SK-N-SH (cell line): ENCODE results near the gene NYAP1. TPM values are rescaled to one million over a fixed set of nuclear protein-coding genes. Genes with fewer than 3 reads are reported as not detected.

Experiments used
- CTCF ChIA-PET: fragments of 300-600, 350-600 bp; formaldehyde crosslinking; extraction: SDS; loops from one replicate; lab custom pipeline; 2021; lab: Yijun Ruan, JAX
- POLR2A ChIA-PET: fragments of 350-600 bp; sonication (Branson Sonifier 250); formaldehyde crosslinking; extraction: SDS; loops from one replicate; lab custom pipeline; 2020; ENCODE audit warnings: antibody characterized with exemption, inconsistent platforms; lab: Yijun Ruan, JAX
- DNase-seq: peaks from one replicate; pipeline ENCODE4 v3.0.0; 2012
- H2AFZ ChIP-seq: fragments of 200-600 bp; sonication (generic); 2 replicates; pipeline ENCODE4 v1.8.1; 2016; ENCODE audit warnings: antibody characterized with exemption, mild to moderate bottlenecking, low read depth
- H3F3A ChIP-seq: fragments of 200-600 bp; sonication (generic); replicated peaks from 2 replicates; pipeline ENCODE3; 2016; ENCODE audit warnings: antibody characterized with exemption, mild to moderate bottlenecking; ENCODE audit not compliant: insufficient read depth
- H3K27ac ChIP-seq, 2 experiments: fragments of 200-500 bp in 1 of 2; fragments of 200-600 bp in 1 of 2; sonication (Bioruptor generic) in 1 of 2; sonication (generic), shearing (Covaris generic) in 1 of 2; 2 replicates each; pipeline versions ENCODE4 v1.5.1 to v1.6.1; 2014 to 2016; ENCODE audit warnings: low read depth in 2 of 2, inconsistent platforms in 1 of 2, low read length in 1 of 2, mild to moderate bottlenecking in 1 of 2, mixed read lengths in 1 of 2
- H3K27me3 ChIP-seq: fragments of 200-600 bp; sonication (generic), shearing (Covaris generic); 2 replicates; pipeline ENCODE4 v1.6.1; 2016; ENCODE audit warnings: mixed run types; ENCODE audit not compliant: insufficient read depth
- H3K36me3 ChIP-seq, 2 experiments: fragments of 200-500 bp in 1 of 2; fragments of 200-600 bp in 1 of 2; sonication (Bioruptor generic) in 1 of 2; sonication (generic) in 1 of 2; replicated peaks in 1 of 2; 2 replicates each; pipeline versions ENCODE3 to v1.5.1; 2014 to 2016; ENCODE audit warnings: low read length in 1 of 2, mild to moderate bottlenecking in 1 of 2; ENCODE audit not compliant: insufficient read depth in 2 of 2, control insufficient read depth in 1 of 2
- H3K4me1 ChIP-seq, 2 experiments: fragments of 200-500 bp in 1 of 2; fragments of 200-600 bp in 1 of 2; sonication (Bioruptor generic) in 1 of 2; sonication (generic), shearing (Covaris generic) in 1 of 2; 2 replicates each; pipeline versions ENCODE4 v1.5.1 to v1.6.1; 2014 to 2016; ENCODE audit warnings: low read depth in 1 of 2, low read length in 1 of 2, mixed run types in 1 of 2; ENCODE audit not compliant: insufficient read depth in 2 of 2, control insufficient read depth in 1 of 2
- H3K4me2 ChIP-seq: fragments of 200-600 bp; sonication (generic), shearing (Covaris generic); 2 replicates; pipeline ENCODE4 v1.6.1; 2017; ENCODE audit warnings: mixed run types
- H3K4me3 ChIP-seq, 2 experiments: fragments of 200-500 bp in 1 of 2; fragments of 200-600 bp in 1 of 2; sonication (Bioruptor generic) in 1 of 2; sonication (generic), shearing (Covaris generic) in 1 of 2; 2 replicates each; pipeline versions ENCODE4 v1.5.1 to v1.8.1; 2014 to 2016; ENCODE audit warnings: low read depth in 2 of 2, inconsistent platforms in 1 of 2, low read length in 1 of 2, mild to moderate bottlenecking in 1 of 2, mixed read lengths in 1 of 2, moderate library complexity in 1 of 2
- H3K79me2 ChIP-seq: fragments of 200-600 bp; sonication (generic); 2 replicates; pipeline ENCODE4 v1.8.1; 2017; ENCODE audit warnings: mild to moderate bottlenecking; ENCODE audit not compliant: insufficient read depth
- H3K9ac ChIP-seq: fragments of 200-600 bp; sonication (generic); 2 replicates; pipeline ENCODE4 v1.6.1; 2017; ENCODE audit warnings: mixed run types
- H3K9me2 ChIP-seq: fragments of 200-600 bp; sonication (generic); 2 replicates; pipeline ENCODE4 v1.6.1; 2017; ENCODE audit warnings: mixed run types
- H3K9me3 ChIP-seq: fragments of 200-600 bp; sonication (generic); 2 replicates; pipeline ENCODE4 v1.6.1; 2017; ENCODE audit warnings: mixed run types, mild to moderate bottlenecking, moderate library complexity
- H4K20me1 ChIP-seq: fragments of 200-600 bp; sonication (generic); 2 replicates; pipeline ENCODE4 v1.6.1; 2017; ENCODE audit warnings: mild to moderate bottlenecking, mixed run types; ENCODE audit not compliant: insufficient read depth
- CHD2 ChIP-seq: fragments of 150-350 bp; IDR thresholded peaks from 2 replicates; pipeline ENCODE4 v1.6.1; 2018; ENCODE audit warnings: low read length; ENCODE audit not compliant: partially characterized antibody
- CTCF ChIP-seq: fragments of 200-600 bp; sonication (generic); IDR thresholded peaks from 2 replicates; pipeline ENCODE4 v1.6.1; 2017; ENCODE audit warnings: antibody characterized with exemption, mild to moderate bottlenecking, moderate library complexity
- ELF1 ChIP-seq: IDR thresholded peaks from 2 replicates; pipeline ENCODE4 v1.4.0; 2012
- EP300 ChIP-seq, 2 experiments: IDR thresholded peaks; 2 replicates each; pipeline versions ENCODE4 v1.4.0 to v1.6.1; 2012; ENCODE audit warnings: borderline replicate concordance in 1 of 2, low read depth in 1 of 2, low read length in 1 of 2
- EZH2phosphoT487 ChIP-seq: fragments of 200-600 bp; sonication (generic); IDR thresholded peaks from 2 replicates; pipeline ENCODE4 v1.6.1; 2017; ENCODE audit warnings: low read depth, mixed run types, mild to moderate bottlenecking, antibody characterized with exemption, moderate library complexity, borderline replicate concordance
- FOXJ3 ChIP-seq: sonication (generic); formaldehyde crosslinking; IDR thresholded peaks from 2 replicates; pipeline ENCODE4 v1.5.1; 2020; ENCODE audit warnings: mild to moderate bottlenecking, missing genetic modification reagents
- FOXM1 ChIP-seq: IDR thresholded peaks from 2 replicates; pipeline ENCODE4 v1.4.0; 2012; ENCODE audit warnings: low read depth, mild to moderate bottlenecking
- GATA2 ChIP-seq: sonication (generic); formaldehyde crosslinking; IDR thresholded peaks from 2 replicates; pipeline ENCODE4 v1.5.0; 2020; ENCODE audit warnings: mild to moderate bottlenecking, missing genetic modification reagents
- JUND ChIP-seq: IDR thresholded peaks from 2 replicates; pipeline ENCODE4 v1.4.0; 2012
- MAX ChIP-seq: IDR thresholded peaks from 2 replicates; pipeline ENCODE4 v1.4.0; 2012; ENCODE audit warnings: low read depth
- MXI1 ChIP-seq: IDR thresholded peaks from 2 replicates; pipeline ENCODE4 v1.6.1; 2012; ENCODE audit warnings: mild to moderate bottlenecking, low read depth, low read length, improper control_type of control experiment
- NFIC ChIP-seq: IDR thresholded peaks from 2 replicates; pipeline ENCODE4 v1.4.0; 2012; ENCODE audit warnings: borderline replicate concordance
- NRF1 ChIP-seq: IDR thresholded peaks from 2 replicates; pipeline ENCODE4 v1.6.1; 2012; ENCODE audit warnings: low read depth, mild to moderate bottlenecking, low read length
- PBX3 ChIP-seq: IDR thresholded peaks from 2 replicates; pipeline ENCODE4; 2012
- POLR2AphosphoS5 ChIP-seq: IDR thresholded peaks from 2 replicates; pipeline ENCODE4 v1.6.1; 2012; ENCODE audit warnings: low read depth, low read length
- RAD21 ChIP-seq: IDR thresholded peaks from 2 replicates; pipeline ENCODE4 v1.6.1; 2012; ENCODE audit warnings: mild to moderate bottlenecking, low read length
- RCOR1 ChIP-seq: fragments of 150-350 bp; IDR thresholded peaks from 2 replicates; pipeline ENCODE4 v1.6.1; 2017; ENCODE audit warnings: antibody characterized with exemption, low read length
- RFX5 ChIP-seq: IDR thresholded peaks from 2 replicates; pipeline ENCODE4 v1.6.1; 2012; ENCODE audit warnings: mild to moderate bottlenecking, improper control_type of control experiment, low read length
- RXRA ChIP-seq: IDR thresholded peaks from 2 replicates; pipeline ENCODE4 v1.4.0; 2012; ENCODE audit warnings: low read depth, mild to moderate bottlenecking, borderline replicate concordance
- SMC3 ChIP-seq: IDR thresholded peaks from 2 replicates; pipeline ENCODE4 v1.6.1; 2012; ENCODE audit warnings: low read depth, low read length, improper control_type of control experiment
- TEAD4 ChIP-seq: IDR thresholded peaks from 2 replicates; pipeline ENCODE4 v1.4.0; 2012; ENCODE audit warnings: mild to moderate bottlenecking, borderline replicate concordance; ENCODE audit not compliant: insufficient read depth
- USF1 ChIP-seq: IDR thresholded peaks from 2 replicates; pipeline ENCODE4 v1.4.0; 2012; ENCODE audit warnings: low read depth, borderline replicate concordance
- YY1 ChIP-seq: IDR thresholded peaks from 2 replicates; pipeline ENCODE4 v1.4.0; 2012; ENCODE audit warnings: low read depth, mild to moderate bottlenecking
- ZBTB33 ChIP-seq: IDR thresholded peaks from 2 replicates; pipeline ENCODE4 v1.4.0; 2012; ENCODE audit warnings: low read depth, borderline replicate concordance
- WGBS: methylation state at CpG from one replicate; pipeline ENCODE4 v1.1.6; 2017; ENCODE audit warnings: low lambda C conversion rate; 5-methylcytosine and 5-hydroxymethylcytosine counted together
- polyA plus RNA-seq, 3 experiments: library from polyadenylated mRNA; depleted of rRNA; stranded (reverse); fragments of >200 nt; gene quantifications; 2 replicates each; pipeline ENCODE4 v1.2.3, GENCODE V29; 2012

NYAP1 gene
- polyA plus RNA-seq, 1 of the 3 experiments (the other 2 are of a cell fraction): 6.0 TPM

- DNase-seq: no peak
- Histone ChIP-seq H4K20me1 (no peaks in the 10 kb centered on the region), H3K9me3 (no peaks in the 10 kb centered on the region), H3F3A (peaks cover 4% of the 10 kb centered on the region), H3K9ac (no peak overlapping the region; the same call in 1 of the 2 replicates), H3K4me3 (no peak overlapping the region), H3K9me2 (no peaks in the 10 kb centered on the region), H3K4me1 (peaks cover 0 to 4% of the 10 kb centered on the region in 2 experiments; a peak in 2 of 4 replicates), H2AFZ (peak overlapping the region; percentile 73; the same call in 1 of the 2 replicates), H3K27me3 (no peaks in the 10 kb centered on the region), H3K79me2 (no peaks in the 10 kb centered on the region), H3K4me2 (0 out of 2 replicates have a peak overlapping the region, but pooled peaks have one; percentile 1), H3K27ac (peak overlapping the region in 1 of 2 experiments; percentile 50; a peak in 2 of 4 replicates), H3K36me3 (no peaks in the 10 kb centered on the region)
- WGBS: 63% methylated on average over 14 of the region's 14 CpGs
- CTCF ChIA-PET: interaction anchor here (1.4 to 1.5 kb wide), 3 partner anchors 21 to 248 kb away, joined by 3 to 8 read pairs (median 5); no protein-coding TSS in a partner anchor
- POLR2A ChIA-PET: interaction anchor here (1.1 kb wide), 1 partner anchor 16 kb away, joined by 4 read pairs; the partner anchor contains the start of gene ZCWPW1
- no peak for TF ChIP-seq RAD21
- TF ChIP-seq RFX5: no peak
- no peak for TF ChIP-seq EP300 (IDR thresholded peaks at IDR 0.05; ENCODE audit: borderline replicate concordance in 1 of 2, low read depth in 1 of 2, low read length in 1 of 2)
- peak; percentile 87 for TF ChIP-seq MAX
- no peak for TF ChIP-seq CHD2
- TF ChIP-seq NRF1: no peak
- TF ChIP-seq GATA2: no peak
- no peak for TF ChIP-seq ELF1
- no peak for TF ChIP-seq FOXM1
- no peak for TF ChIP-seq CTCF
- TF ChIP-seq NFIC: no peak
- peak; percentile 29; the same call in 1 of the 2 replicates for TF ChIP-seq POLR2AphosphoS5
- TF ChIP-seq YY1: no peak
- TF ChIP-seq TEAD4: no peak
- TF ChIP-seq MXI1: no peak
- TF ChIP-seq JUND: no peak; the same call in 1 of the 2 replicates
- TF ChIP-seq ZBTB33: no peak
- no peak for TF ChIP-seq PBX3
- TF ChIP-seq EZH2phosphoT487: no peak
- TF ChIP-seq RXRA: peak; percentile 93
- no peak for TF ChIP-seq SMC3
- TF ChIP-seq FOXJ3 (CRISPR knock-in tag): no peak
- no peak for TF ChIP-seq RCOR1
- TF ChIP-seq USF1: peak; percentile 69
Measured at GRCh38 chr7:100444311-100445278, 39.1 kb upstream of the NYAP1 start.
